Body of pancreas (tissue), 4 donors: ENCODE data around the gene AGRN. TPM values are rescaled to one million over a fixed set of nuclear protein-coding genes. Genes with fewer than 3 reads are reported as not detected.
"Not testable (repeated sequence)": the region's sequence is repeated elsewhere in the genome, so short reads cannot be mapped to it uniquely, and the experiment has no call there.

Source experiments
- ATAC-seq: fragments of 150-250 bp; one replicate; pipeline ENCODE4 v1.9.1; 2016
- DNase-seq, 4 donors: peaks; one replicate each; pipeline ENCODE4 v3.0.0-alpha.2; 2019
- H3K27ac ChIP-seq, 4 donors: fragments of 200-600 bp; sonication (generic); 1 replicate in 3 of 4; 2 replicates in 1 of 4; pipeline versions ENCODE4 v1.5.1 to v1.6.1; 2016 to 2019; ENCODE audit warnings: mild to moderate bottlenecking in 1 of 4, mixed read lengths in 1 of 4, moderate library complexity in 1 of 4
- H3K27me3 ChIP-seq, 2 donors: fragments of 200-600 bp; sonication (generic); one replicate each; pipeline ENCODE4 v1.6.0; 2016; ENCODE audit warnings: mild to moderate bottlenecking in 1 of 2
- H3K36me3 ChIP-seq, 2 donors: fragments of 200-600 bp; sonication (generic); replicated peaks in 1 of 2; 2 replicates each; pipeline ENCODE4 v1.5.1; 2016; ENCODE audit warnings: low read depth in 2 of 2; ENCODE audit not compliant: insufficient read depth in 1 of 2
- H3K4me1 ChIP-seq: fragments of 200-600 bp; sonication (generic); one replicate; pipeline ENCODE4 v1.6.0; 2016
- H3K4me3 ChIP-seq, 2 donors: fragments of 200-600 bp; sonication (generic); 1 replicate in 1 of 2; 2 replicates in 1 of 2; pipeline ENCODE4 v1.5.1; 2016 to 2019
- H3K9me3 ChIP-seq, 3 donors: fragments of 200-600 bp; sonication (generic); 1 replicate in 2 of 3; 2 replicates in 1 of 3; pipeline ENCODE4 v1.5.1; 2016
- CTCF ChIP-seq, 7 experiments: fragments of 450-650 bp in 4 of 7; fragments of 200-600 bp in 3 of 7; sonication (generic) in 3 of 7; IDR thresholded peaks; one replicate each; pipeline ENCODE4 v1.5.1; 2016 to 2019; ENCODE audit warnings: antibody characterized with exemption in 7 of 7
- POLR2A ChIP-seq, 3 donors: fragments of 450-650 bp; IDR thresholded peaks; one replicate each; pipeline ENCODE4 v1.6.1; 2016; ENCODE audit warnings: antibody characterized with exemption in 3 of 3, mild to moderate bottlenecking in 2 of 3
- WGBS, 2 donors: methylation state at CpG; one replicate each; pipeline ENCODE4 v1.1.5; 2017; 5-methylcytosine and 5-hydroxymethylcytosine counted together
- intact Hi-C: fragments of 100-400 bp; cut with DNase I; formaldehyde crosslinking; loops from one replicate; pipeline ENCODE4 v1.15.1; 2023
- total RNA-seq, 2 donors: library from RNA; depleted of rRNA; stranded (reverse); fragments of >200 nt; gene quantifications; one replicate each; pipeline ENCODE4 v1.1.0, GENCODE V29; 2016

The AGRN gene
- total RNA-seq, 2 donors from 2014 or later, result 85.1 to 241 TPM

GRCh38 chr1:1014799-1015681 is 4.9 kb upstream of the AGRN start:
- H3K36me3 ChIP-seq, result no peaks in the 10 kb centered on the region
- intact Hi-C loops, result no loop called here
- WGBS, 2 donors, result 75 to 91% methylated on average over 12 to 20 of the region's 20 CpGs
- peak in 1 of 4 donors; percentile 22 for DNase-seq
- H3K27ac ChIP-seq, result no peak overlapping the region
- H3K9me3 ChIP-seq, result no peaks in the 10 kb centered on the region
- peaks cover 21% of the 10 kb centered on the region for H3K4me1 ChIP-seq
- TF ChIP-seq CTCF (IDR thresholded peaks at IDR 0.05) (peak in 2 of 7 experiments; percentile 2 to 14), POLR2A (IDR thresholded peaks at IDR 0.05) (no peak)
- ATAC-seq, result no peak
- H3K27me3 ChIP-seq, result no peaks in the 10 kb centered on the region
- H3K4me3 ChIP-seq, result no peak overlapping the region

- intact Hi-C loops, H3K4me3 ChIP-seq, H3K36me3 ChIP-seq, H3K27ac ChIP-seq, ATAC-seq, DNase-seq, H3K27me3 ChIP-seq, H3K9me3 ChIP-seq: not testable (repeated sequence)
- H3K4me1 ChIP-seq, result peaks cover 43% of the 10 kb centered on the region
- 58 to 69% methylated on average over 9 to 16 of the region's 17 CpGs for WGBS, 2 donors
These were observed 2.3 kb upstream of the AGRN start for GRCh38 chr1:1017397-1018320.

- intact Hi-C loops, H3K9me3 ChIP-seq, ATAC-seq, H3K27ac ChIP-seq, DNase-seq, H3K27me3 ChIP-seq, H3K36me3 ChIP-seq, H3K4me3 ChIP-seq: not testable (repeated sequence)
- peaks cover 47% of the 10 kb centered on the region for H3K4me1 ChIP-seq
- WGBS, 2 donors, result 91% methylated on average over 15 of the region's 26 CpGs; no CpG with 5 or more reads in 1 of the 2 donors
These were observed 1.6 kb upstream of the AGRN start for GRCh38 chr1:1018321-1018685.

GRCh38 chr1:1019122-1019999 is 559 bp upstream of the AGRN start:
- ATAC-seq (peak; percentile 87), DNase-seq (peak; percentile 82 to 90 (median 86))
- H3K4me3 ChIP-seq, result peak overlapping the region in 1 of 2 donors; percentile 37
- 2 to 20% methylated on average over 1 to 65 of the region's 91 CpGs for WGBS, 2 donors
- no peaks in the 10 kb centered on the region for H3K36me3 ChIP-seq
- peaks cover 47% of the 10 kb centered on the region for H3K4me1 ChIP-seq
- H3K9me3 ChIP-seq, result no peaks in the 10 kb centered on the region
- peak overlapping the region; percentile 80 to 93 (median 90) for H3K27ac ChIP-seq
- intact Hi-C loops, result no loop called here
- TF ChIP-seq CTCF (IDR thresholded peaks at IDR 0.05) (peak; percentile 32 to 65 (median 52)), POLR2A (IDR thresholded peaks at IDR 0.05) (no peak)
- H3K27me3 ChIP-seq, result no peaks in the 10 kb centered on the region

- Histone ChIP-seq H3K27ac (peak overlapping the region; percentile 80 to 93 (median 90)), H3K4me1 (peaks cover 56% of the 10 kb centered on the region), H3K4me3 (peak overlapping the region; percentile 41 to 65), H3K36me3 (no peaks in the 10 kb centered on the region), H3K27me3 (no peaks in the 10 kb centered on the region), H3K9me3 (no peaks in the 10 kb centered on the region)
- TF ChIP-seq POLR2A (IDR thresholded peaks at IDR 0.05) (no peak), CTCF (IDR thresholded peaks at IDR 0.05) (no peak)
- intact Hi-C loops, result no loop called here
- 0 to 1% methylated on average over 6 to 15 of the region's 59 CpGs for WGBS, 2 donors
- no peak for DNase-seq
- ATAC-seq, result no peak
These were observed 592 bp downstream of the AGRN start for GRCh38 chr1:1020415-1021009.
